Nephron (organoid): ENCODE results near the gene PPRC1.

Experiments
- H3K27ac Mint-ChIP-seq, 3 experiments: 2 replicates each; pipeline ENCODE4 v1.8.0; 2020; ENCODE audit warnings: mixed read lengths in 3 of 3, mild to moderate bottlenecking in 2 of 3, moderate library complexity in 1 of 3
- H3K27me3 Mint-ChIP-seq: 2 replicates; pipeline ENCODE4 v1.8.0; 2021; ENCODE audit warnings: low read depth, mild to moderate bottlenecking, moderate library complexity, mixed read lengths
- H3K36me3 Mint-ChIP-seq: 2 replicates; pipeline ENCODE4 v1.8.0; 2020; ENCODE audit warnings: low read depth, mixed read lengths
- H3K4me1 Mint-ChIP-seq: 2 replicates; pipeline ENCODE4 v1.8.0; 2020; ENCODE audit warnings: mixed read lengths
- H3K4me3 Mint-ChIP-seq, 3 experiments: 2 replicates each; pipeline ENCODE4 v1.8.0; 2020; ENCODE audit warnings: mild to moderate bottlenecking in 3 of 3, mixed read lengths in 3 of 3, moderate library complexity in 2 of 3
- H3K9me3 Mint-ChIP-seq: 2 replicates; pipeline ENCODE4 v1.8.0; 2020; ENCODE audit warnings: mixed read lengths
- CTCF ChIP-seq, 3 experiments: fragments of 200-600 bp; sonication (generic); IDR thresholded peaks; one replicate each; pipeline ENCODE4 v1.5.0; 2021; ENCODE audit warnings: antibody characterized with exemption in 3 of 3; ENCODE audit not compliant: unreplicated experiment in 3 of 3

Gene PPRC1

DNA sequence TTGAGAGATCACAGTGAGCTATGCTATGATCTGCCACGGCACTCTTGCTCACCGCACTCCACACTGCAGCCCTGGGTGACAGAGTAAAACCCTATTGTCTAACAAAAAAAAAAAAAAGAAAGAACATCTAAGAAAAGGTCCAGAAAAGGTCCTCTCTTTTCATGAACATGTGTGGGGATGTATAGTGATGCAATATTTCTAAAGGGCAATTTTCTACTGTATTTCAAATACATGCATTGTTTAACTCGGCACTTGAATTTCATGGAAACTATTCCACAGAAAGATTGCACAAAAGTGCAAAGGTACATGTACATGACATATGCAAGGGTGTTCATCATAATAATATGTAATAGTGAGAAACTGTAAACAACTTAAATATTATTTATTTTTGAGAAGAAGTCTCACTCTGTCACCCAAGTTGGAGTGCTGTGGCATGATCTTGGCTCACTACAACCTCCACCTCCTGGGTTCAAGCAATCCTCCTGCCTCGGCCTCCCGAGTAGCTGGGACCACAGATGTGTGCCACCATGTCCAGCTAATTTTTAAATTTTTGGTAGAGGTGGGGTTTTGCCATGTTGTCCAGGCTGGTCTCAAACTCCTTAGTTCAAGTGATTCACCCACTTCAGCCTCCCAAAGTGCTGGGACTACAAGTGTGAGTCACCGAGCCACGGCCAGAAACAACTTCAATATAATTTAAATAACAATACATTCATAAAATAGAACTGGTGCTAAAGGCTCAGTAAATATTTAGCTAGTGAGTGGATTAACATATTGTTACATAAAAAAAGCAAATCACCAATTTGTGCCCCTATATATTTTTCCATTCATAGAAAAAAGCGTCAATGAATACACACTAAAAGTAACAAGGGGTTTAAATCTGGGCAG, 1.3 kb upstream of the PPRC1 start:
- no peak for TF ChIP-seq CTCF (IDR thresholded peaks at IDR 0.05; ENCODE audit: unreplicated experiment in 3 of 3)
- peaks cover 3% of the 10 kb centered on the region for H3K36me3 Mint-ChIP-seq
- H3K27me3 Mint-ChIP-seq: peaks cover 3% of the 10 kb centered on the region

GRCh38 chr10:102132193-102132562, 662 bp upstream of the PPRC1 start:
- Mint-ChIP-seq H3K4me1 (peaks cover 39% of the 10 kb centered on the region), H3K27me3 (peaks cover 3% of the 10 kb centered on the region), H3K36me3 (peaks cover 3% of the 10 kb centered on the region), H3K9me3 (no peaks in the 10 kb centered on the region), H3K4me3 (peak overlapping the region; percentile 93 to 98 (median 96)), H3K27ac (peak overlapping the region; percentile 93 to 97 (median 96))
- no peak for TF ChIP-seq CTCF (IDR thresholded peaks at IDR 0.05; ENCODE audit: unreplicated experiment in 3 of 3)

More for the DNA sequence above, 1.3 kb upstream of the PPRC1 start:
- Mint-ChIP-seq H3K4me3 (peak overlapping the region in 2 of 3 experiments; percentile 93 to 96), H3K4me1 (peaks cover 34% of the 10 kb centered on the region), H3K9me3 (no peaks in the 10 kb centered on the region), H3K27ac (no peak overlapping the region)

GRCh38 chr10:102133373-102134195, 744 bp downstream of the PPRC1 start:
- Mint-ChIP-seq H3K27ac (peak overlapping the region; percentile 93 to 97 (median 96)), H3K4me1 (peaks cover 45% of the 10 kb centered on the region), H3K36me3 (peaks cover 7% of the 10 kb centered on the region), H3K9me3 (no peaks in the 10 kb centered on the region), H3K4me3 (peak overlapping the region; percentile 93 to 98 (median 96)), H3K27me3 (peaks cover 3% of the 10 kb centered on the region)
- no peak for TF ChIP-seq CTCF (IDR thresholded peaks at IDR 0.05; ENCODE audit: unreplicated experiment in 3 of 3)

- Mint-ChIP-seq H3K27ac (peak overlapping the region; percentile 93 to 97 (median 96)), H3K9me3 (no peaks in the 10 kb centered on the region), H3K27me3 (peaks cover 3% of the 10 kb centered on the region), H3K4me3 (peak overlapping the region; percentile 93 to 98 (median 96)), H3K36me3 (peaks cover 15% of the 10 kb centered on the region), H3K4me1 (peaks cover 45% of the 10 kb centered on the region)
- TF ChIP-seq CTCF (IDR thresholded peaks at IDR 0.05; ENCODE audit: unreplicated experiment in 3 of 3): no peak
Observed at GRCh38 chr10:102134416-102134815, 1.6 kb downstream of the PPRC1 start.

DNA sequence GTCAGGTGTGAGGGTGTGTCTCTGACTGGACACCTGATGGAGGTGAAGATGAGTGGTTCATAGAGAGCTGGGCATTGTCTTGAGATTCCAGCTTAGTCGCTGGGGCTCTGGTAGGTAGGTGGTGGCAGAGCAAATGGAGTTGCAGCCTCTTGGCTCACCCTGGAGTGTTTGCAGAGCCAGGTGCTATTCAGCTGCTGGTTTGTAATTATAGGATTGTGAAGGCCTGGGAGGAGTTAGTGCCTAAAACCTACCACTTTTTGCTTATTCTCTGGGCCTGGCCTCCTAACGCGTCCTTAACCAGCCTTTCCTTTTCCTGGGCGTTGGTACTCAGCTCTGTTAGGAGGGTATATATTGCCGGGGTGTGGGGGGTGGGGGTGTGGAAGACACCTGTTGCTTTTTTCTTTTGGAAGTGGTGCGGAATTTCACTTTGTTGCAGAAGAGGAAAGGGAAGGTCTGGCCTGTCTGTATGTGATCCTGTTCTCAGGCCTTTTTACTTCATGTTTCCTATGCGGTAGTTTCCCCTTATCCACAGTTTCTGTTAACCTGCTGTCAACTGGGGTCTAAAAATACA, 3.2 kb downstream of the PPRC1 start:
- TF ChIP-seq CTCF (IDR thresholded peaks at IDR 0.05; ENCODE audit: unreplicated experiment in 3 of 3): no peak
- H3K4me3 Mint-ChIP-seq: peak overlapping the region; percentile 55 to 73 (median 55)
- H3K4me1 Mint-ChIP-seq: peaks cover 45% of the 10 kb centered on the region
- peak overlapping the region; percentile 2 to 50 (median 4) for H3K27ac Mint-ChIP-seq
- no peaks in the 10 kb centered on the region for H3K9me3 Mint-ChIP-seq
- H3K27me3 Mint-ChIP-seq: no peaks in the 10 kb centered on the region
- peaks cover 32% of the 10 kb centered on the region for H3K36me3 Mint-ChIP-seq
